GM12873 (cell line): ENCODE results near the gene BLOC1S1.

Experiments
- TF ChIP-seq, protein P1 (sequence below): IDR thresholded peaks from 2 replicates; pipeline ENCODE4 v1.5.1; 2012; ENCODE audit warnings: low read depth, mild to moderate bottlenecking, moderate library complexity, low read length, control low read depth; ENCODE audit not compliant: insufficient read depth; ENCODE audit errors: missing control alignments

Gene BLOC1S1

DNA sequence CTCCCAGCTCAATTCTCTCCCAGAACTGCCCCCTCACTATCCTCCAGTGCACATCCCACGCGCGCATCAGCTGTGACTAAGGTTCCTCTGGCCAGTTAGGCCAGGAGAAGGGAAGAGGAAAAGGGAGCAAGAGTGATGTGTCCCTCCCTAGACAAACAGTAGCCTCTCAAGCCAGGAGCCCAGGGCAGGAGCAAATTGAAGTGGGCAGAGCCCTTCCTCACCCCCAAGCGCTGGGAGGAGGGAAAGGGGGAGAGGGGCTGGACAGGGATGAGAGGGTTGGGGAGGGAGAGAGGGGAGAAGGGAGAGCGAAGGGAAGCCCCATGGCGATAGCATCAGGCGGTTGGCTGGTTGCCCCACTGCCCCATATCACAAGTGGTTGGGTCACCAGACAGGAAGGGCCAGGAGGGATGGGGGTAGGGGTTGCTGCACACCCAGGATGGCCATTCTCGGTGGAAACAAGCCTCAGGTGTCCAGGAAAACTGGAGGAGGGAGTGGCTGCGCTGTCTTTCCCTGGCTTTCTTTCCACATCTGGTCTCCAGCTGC is 11.9 kb downstream of the BLOC1S1 start:
- TF ChIP-seq, protein P1, sequence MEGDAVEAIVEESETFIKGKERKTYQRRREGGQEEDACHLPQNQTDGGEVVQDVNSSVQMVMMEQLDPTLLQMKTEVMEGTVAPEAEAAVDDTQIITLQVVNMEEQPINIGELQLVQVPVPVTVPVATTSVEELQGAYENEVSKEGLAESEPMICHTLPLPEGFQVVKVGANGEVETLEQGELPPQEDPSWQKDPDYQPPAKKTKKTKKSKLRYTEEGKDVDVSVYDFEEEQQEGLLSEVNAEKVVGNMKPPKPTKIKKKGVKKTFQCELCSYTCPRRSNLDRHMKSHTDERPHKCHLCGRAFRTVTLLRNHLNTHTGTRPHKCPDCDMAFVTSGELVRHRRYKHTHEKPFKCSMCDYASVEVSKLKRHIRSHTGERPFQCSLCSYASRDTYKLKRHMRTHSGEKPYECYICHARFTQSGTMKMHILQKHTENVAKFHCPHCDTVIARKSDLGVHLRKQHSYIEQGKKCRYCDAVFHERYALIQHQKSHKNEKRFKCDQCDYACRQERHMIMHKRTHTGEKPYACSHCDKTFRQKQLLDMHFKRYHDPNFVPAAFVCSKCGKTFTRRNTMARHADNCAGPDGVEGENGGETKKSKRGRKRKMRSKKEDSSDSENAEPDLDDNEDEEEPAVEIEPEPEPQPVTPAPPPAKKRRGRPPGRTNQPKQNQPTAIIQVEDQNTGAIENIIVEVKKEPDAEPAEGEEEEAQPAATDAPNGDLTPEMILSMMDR: no peak

DNA sequence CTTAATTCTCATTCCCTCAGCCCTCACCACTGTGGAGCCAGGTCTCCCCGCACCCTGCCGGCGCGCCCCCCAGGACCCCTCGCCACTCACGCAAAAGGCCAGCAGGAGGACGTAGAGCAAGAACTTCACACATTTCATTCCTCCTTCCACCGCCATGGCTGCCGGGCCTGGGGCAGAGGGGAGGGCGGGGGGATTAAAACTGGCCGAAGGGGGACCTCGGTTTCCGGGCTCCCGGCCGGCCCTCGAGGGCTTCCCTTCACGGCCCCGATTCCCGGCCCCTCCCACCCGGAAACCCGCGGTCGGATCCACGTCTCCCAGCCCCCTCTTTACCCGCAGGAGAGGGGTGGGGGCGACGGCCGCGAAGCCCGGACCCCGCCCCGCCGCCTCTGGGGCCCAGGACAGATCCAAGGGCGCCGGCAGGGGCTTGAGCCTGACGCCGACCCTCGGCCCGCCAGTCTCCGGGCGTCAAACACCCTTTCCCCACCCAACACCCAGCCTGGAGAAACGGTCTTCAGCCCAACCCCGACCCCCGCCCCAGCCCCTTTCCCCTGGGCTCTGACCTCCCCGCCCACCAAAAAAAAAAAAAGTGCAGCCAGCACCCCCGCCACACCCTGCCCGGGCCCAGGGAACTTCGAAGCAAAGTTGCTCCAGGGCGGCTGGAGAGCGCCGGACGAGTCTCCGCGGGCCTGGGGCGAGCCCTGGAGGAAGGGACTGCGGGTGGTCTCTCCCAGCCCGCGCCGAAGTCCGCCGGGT is 12.5 kb downstream of the BLOC1S1 start:
- TF ChIP-seq, protein P1: peak; percentile 7

DNA sequence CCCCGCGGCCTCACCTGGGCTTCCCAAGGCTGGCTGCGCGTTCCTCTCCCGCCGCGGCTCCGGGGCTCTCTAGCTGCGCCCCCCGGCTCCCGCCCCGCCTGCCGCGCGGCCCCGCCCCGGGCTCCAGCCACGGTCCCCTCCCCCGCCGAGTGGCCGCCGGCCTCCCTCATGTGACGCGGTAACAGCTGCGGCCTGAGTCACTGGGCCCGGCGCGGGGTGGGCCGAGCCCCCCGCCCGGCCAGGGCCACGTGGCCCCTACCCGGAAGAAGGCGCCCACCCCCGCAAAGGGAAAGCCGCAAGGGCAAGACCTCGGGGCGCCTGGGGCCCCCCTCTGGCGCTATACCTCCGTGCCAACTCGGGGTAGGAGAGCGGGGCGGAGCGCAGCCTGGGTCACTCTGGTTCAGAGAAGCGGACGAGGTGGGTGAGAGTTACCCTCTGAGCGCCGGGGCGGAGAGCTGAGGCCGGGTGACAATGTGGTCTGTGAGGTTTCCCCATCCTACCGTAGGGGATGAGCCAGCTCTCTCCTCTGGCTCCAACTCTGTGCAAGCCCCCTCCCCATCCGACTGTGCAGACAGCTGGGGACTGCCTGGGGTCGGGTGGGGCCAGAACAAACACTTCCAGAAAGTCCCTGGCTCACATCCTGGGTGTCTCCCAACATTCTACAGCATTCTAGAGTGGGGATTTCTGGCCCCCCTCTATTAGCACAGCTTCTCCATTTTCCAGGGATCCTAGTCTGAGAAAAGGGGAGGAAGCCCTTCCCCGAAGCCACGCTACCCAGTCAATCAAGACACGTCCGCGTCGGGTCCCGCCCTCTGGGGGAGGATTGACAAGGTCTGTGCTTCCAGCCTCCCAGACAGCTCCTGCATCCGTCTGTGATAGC is 13.3 kb downstream of the BLOC1S1 start, which contains the start of gene CD63:
CD63 (minus strand) TSS at position 71 of the 880 bp plus-strand sequence. CDS start 668 bp downstream, outside the sequence.
- TF ChIP-seq, protein P1: peak; percentile 1

DNA sequence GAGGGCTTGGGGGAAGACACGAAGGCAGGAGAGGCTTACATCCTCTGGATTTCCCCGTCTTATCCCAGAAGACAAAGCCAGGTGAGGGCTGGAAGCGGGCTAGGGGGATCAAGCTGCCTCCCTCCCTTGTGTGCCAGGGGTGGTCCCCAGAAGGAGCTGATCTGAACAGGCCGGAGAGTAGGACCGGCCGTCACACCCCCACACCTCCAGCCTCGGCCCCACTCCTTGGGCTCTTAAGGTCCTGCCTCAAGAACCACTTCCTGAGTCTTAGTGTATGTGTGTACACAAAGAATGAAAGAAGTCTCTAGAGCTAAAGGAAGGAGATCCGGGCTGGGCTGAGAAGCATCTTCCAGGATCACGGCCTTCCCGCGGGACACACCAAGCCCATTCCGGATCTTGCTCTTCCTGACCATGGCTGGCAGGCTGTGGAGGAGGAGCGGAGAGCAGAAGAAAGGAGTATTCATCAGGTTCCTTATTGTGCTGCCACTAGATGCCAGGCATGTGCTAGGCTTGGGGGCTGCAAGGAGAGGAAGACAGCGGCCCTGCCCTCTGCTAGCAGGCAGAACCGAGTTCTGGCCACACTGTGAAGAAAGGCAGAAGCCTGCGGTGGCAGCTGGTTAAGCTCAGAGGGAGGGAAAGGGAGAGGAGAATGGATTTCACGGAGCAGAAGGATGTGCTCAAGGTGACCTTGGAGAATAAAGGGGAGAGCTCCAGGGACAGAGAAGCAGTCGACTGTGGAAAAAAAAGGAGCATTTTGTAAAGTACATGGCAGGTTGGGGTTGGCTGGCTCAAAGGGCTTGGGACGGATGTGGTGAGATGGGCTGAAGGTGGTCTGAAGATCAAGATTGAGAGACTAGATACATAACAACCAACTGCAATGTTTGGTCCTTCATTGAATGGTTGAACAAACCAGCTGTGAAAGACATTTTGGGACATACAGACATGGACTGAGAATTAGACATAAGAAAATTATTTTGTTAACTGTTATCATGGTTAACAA is 14.3 kb downstream of the BLOC1S1 start:
- TF ChIP-seq, protein P1: peak; percentile 12

DNA sequence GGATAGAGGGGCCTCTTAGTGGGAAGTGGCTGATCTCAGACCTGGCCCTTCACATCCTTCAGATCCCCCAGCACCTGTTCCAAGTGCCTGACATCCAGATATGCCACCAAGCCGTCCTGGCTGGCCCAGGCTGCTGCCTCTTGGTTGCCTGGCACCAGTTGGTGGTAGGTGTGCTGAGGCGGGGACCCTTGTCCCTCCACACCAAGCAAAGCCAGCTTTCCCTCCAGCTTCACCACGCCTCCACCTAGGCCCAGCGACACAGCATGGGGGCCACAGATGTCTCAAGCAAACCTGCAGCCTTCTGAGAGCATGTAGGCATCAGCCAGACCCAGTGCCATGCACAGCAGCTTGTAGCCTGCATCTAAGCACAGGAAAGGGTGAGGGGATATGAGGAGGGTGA is 16.4 kb downstream of the BLOC1S1 start:
- TF ChIP-seq, protein P1: no peak

DNA sequence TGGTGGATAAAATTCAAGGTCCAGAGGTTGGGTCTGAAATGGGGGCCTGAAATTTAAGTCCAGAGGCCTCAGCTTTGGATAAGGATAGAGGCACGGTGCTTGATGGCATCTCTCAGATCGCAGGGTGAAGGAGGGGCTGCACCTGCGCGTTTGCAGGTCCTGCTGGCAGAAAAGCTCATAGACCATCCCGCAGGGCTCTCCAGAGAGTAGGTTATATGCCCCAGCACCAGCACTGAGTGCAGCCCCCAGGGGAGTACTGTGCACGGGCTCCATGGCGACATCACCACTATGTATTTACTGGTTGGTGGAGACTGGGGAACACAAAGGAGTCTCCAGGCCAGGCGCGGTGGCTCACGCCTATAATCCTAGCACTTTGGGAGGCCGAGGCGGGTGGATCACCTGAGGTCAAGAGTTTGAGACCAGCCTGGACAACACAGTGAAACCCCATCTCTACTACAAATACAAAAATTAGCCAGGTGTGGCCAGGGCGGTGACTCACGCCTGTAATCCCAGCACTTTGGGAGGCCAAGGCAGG is 17.2 kb downstream of the BLOC1S1 start:
- TF ChIP-seq, protein P1: no peak
